HG03064 (cell line): ENCODE data around the gene SAMM50.
A peak's percentile ranks its signal among the peaks of the same experiment; 100 is the strongest.
"Not testable (repeated sequence)": the region's sequence is repeated elsewhere in the genome, so short reads cannot be mapped to it uniquely, and the experiment has no call there.

ENCODE experiments used
- ATAC-seq: cut with Tn5 transposase; IDR thresholded peaks from one replicate; pipeline ENCODE4 v1.9.1; 2021; ENCODE audit warnings: low read depth; ENCODE audit not compliant: unreplicated experiment

The SAMM50 gene

DNA sequence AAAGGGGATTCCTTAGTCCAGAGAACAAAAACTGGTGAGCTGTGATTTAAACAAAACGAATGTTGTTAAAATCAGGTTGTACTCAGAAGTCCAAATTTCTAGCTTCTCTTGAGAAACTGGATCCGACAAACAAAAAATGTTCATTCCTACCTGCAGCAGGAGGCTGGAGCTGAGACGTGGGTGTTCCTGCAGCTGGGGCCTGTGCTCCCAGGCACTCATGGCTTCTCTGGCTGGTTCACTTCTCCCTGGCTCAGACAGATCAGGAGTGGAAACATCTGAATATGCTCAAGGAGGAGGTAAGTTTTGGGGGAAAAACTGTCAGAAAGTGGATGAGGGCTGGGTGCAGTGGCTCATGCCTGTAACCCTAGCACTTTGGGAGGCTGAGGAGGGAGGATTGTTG is 44.1 kb downstream of the SAMM50 start:
- no peak for ATAC-seq

DNA sequence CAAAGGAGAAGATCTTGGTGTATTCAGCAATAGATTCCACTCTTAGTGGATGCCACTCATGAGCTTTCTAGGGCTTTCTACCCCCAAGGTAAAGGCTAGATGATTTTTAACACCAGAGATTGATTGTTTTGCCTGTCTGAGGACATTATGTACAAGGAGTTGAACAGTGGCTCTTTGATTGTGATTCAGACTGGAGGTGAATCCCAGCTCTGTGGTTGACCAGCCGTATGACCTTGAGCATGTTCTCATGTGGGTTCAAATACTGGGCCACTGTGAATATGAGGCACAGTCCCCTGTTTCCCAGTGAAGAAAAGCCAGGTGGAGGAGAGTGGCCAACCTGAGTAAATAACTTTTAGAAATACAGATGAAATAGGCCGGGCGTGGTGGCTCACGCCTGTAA is 44.9 kb downstream of the SAMM50 start:
- ATAC-seq: no peak

DNA sequence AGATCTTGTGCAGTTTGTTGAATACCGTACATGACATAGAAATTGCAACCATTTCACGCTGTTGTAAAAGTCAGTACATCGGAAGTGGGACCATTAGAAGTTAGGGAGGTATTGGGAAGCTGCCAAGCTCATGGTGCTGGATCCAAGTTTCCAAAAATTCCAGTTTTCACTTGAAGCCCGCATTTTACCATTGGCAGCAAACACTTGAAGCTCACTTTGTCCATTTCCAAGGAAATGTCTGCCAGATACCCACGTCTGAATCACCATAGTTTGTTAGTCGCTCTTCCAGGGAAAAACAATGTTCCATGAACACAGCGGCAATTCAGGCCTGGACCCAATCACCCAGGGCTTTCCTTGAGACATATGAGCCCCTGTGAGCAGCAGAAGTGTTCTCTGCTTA is 46.3 kb downstream of the SAMM50 start:
- ATAC-seq: no peak

DNA sequence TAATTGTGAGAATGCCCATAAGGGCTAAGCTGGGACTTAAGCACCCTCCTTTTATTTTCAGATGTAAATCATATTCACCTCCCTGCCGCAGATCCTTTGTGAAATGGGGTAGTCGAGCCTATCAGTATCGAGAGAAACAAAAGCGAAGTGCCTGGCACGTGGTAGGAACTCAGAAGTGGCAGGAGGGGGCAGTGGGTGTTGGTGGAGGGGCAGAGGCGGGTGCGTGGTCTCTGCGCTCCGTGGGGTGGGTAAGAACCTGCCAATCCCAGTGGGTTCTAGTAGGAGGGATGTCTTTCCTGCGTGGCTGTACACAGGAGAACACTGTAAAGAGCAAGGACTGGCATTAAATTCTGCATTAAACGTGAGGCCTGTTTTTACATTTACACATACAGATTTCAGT is 47.1 kb downstream of the SAMM50 start:
- no peak for ATAC-seq

DNA sequence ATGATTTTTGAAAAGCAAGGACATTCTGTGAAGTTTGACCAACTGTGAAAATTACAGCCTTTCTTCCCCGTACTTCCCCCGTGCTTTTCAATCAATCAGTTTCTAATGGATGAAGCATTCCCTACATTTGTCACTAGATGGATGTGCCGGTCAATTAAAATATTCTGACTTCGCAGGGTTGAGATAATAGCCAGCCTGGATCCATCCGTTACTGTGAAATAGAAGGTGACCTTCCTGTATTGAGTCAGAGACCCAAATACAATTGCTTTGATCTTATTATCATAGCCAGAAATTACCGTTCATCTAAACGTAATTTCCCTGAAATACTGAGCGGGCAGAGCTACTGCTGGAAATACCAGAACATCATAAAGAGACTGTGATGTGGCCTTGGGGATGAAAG is 47.8 kb downstream of the SAMM50 start:
- ATAC-seq: no peak

DNA sequence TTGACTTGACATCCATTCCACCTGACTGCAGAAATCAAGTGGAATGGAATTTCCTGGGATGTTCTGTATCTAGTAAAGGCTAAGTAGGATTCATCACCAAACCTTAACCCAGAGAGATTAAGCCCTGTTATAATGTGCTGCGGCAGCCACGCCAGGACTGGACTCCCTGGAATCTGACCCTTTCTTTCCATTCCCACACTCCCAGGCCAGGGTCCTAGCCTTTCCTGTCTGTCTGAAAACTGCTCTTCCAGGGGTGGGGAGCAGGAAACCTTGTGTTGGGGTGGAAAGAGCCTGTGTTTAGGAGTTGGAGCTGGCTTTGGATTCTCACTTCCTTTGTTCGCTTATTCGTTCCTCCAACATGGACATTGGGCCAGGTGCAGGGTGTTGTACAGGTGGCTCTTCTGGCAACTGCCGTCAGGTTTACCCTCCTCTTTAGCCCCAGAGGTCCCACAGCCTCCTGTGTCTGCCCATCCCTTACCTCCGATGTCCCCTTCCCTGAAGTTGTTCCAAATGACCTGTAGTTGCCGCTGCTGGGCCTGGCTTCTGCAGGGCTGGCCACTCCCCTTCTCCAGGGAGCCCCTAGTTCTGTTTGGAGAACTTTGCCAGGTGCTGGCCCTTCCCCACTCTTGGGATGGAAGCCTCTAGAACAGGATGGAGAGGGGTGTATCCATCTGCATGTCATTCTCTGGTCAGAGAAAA is 48.3 kb downstream of the SAMM50 start:
- no peak for ATAC-seq

DNA sequence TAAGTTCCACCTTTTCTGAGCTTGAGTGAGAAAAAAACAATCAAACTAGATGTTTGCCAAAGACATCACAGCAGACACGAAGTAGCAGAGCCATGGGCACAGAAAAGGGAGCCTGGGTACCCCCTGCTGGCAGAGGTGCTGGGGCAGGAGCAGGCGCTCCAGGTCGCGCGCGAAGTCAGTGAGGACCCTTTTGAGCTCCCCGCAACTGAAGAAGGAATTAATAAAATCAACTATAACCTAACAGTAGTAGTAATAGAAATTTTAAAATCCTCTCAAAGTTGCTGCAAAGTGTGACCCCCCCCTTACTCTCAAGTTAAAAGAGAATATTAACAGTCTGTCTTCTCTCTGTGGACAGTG is 48.8 kb downstream of the SAMM50 start:
- no peak for ATAC-seq

DNA sequence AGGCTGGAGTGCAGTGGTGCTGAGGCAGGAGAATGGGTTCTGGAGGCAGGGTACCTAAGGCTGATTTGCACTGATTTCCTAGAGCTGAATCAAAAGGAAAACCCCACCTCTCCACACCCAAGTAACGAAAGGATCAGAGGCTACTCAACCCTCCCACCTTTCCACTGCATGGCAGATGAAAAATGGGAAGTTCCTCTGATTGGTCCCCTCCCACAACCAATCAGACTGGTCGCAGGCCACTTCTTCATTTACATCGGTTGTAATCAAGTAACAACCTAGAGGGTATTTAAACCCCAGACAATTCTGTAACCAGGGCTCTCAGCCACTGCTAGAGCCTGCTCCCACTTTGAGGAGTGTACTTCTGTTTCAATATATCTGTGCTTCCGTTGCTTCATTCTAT is 50.3 kb downstream of the SAMM50 start:
- no peak for ATAC-seq

DNA sequence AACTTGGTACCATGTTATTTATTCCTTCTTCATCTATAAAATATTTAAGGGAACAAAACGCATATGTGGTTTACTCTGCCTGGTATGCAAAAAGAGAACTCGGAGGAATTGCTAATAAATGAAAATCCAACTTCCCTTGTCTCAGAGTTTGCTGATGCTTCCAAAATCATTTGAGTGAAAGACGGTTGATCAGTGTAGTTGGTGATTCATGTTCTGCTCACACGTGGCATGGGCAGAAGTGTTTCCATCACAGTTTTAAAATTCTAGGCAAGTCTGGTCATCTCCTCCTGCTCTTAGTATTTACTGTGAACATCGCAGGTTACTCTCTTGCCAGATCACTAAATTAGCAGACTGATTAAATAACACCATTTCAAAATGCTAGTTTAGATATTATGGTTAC is 56.9 kb downstream of the SAMM50 start:
- no peak for ATAC-seq

DNA sequence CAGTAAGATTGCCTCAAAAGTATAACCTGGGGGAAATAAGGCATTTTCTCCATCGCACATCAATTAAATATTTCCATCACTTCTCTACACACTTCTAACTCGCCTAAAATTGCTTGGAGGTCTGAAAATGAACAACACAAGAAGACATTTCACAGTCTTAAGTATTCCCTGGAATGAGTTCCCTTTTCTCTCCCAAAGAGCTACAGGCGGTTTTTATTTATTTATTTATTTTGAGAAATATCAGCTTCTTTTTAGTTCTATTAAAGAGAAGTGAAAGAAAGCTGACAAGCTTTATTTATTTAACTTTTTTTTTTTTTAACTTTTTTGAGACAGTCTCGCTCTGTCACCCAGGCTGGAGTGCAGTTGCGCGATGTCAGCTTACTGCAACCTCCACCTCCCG is 57.3 kb downstream of the SAMM50 start:
- ATAC-seq: no peak

DNA sequence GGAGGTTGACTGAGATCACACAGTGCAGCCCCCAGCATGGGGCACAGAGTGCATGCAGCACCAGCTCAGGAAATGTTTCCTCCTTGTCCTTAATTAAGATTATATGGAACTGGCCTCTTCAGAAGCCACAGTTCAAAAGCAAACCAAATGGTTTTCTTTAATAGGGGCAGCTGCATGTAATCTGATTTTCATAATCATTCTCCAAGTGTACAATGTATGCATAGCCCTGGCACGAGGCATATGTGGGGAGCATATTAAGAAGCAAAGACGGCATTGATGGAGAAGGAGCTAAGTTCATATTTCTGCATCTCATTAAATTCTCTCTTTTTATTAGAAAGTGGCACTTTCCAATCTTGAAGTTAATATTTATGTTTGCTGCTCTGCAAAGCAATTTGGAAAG is 59.0 kb downstream of the SAMM50 start:
- no peak for ATAC-seq

DNA sequence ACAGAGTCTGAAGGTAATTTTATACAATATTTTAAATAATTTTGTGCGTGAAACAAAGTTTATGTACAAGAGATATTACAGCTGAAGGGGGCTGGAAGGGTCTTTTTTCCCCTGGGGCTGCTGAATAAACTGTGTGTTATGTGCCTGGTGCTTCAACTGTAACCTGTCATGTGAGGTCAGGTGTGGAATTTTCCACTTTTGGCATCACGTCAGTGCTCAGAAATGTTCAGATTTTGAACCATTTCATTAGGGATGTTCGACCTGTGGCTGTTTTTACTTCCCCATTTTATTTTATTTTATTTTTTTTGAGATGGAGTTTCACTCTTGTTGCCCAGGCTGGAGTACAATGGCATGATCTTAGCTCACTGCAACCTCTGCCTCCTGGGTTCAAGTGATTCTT is 61.3 kb downstream of the SAMM50 start:
- ATAC-seq: not testable (repeated sequence)

DNA sequence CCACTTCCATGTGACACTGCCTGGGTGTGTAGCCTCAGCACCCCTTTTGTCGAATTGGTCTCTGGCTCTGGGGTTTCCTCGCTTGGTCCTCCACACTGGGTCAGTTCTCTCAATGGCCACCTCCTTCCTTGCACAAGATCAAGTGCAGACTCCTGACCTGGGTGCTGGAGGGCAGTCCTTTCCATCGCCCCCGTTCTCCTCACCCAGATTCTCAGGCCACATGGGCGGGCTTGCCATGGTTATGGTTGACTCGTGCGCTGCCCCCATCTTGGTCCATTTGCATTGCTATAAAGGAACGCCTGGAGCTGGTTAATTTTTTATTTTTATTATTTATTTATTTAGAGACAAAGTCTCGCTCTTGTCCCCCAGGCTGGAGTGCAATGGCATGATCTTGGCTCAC is 63.4 kb downstream of the SAMM50 start:
- ATAC-seq: no peak

DNA sequence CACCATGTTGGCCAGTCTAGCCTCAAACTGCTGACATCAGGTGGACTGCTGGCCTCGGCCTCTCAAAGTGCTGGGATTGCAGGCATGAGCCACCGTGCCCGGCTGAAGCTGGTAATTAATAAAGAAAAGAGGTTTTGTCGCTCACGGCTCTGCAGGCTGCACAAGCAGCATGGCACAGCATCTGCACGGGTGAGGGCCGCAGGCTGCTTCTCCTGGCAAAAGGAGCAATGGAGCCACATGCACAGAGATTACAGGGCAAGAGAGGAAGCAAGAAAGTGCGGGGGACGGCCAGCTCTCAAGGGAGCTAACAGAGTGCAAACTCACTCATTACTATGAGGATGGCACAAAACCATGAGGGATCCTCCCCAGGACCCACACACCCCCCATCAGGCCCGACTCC is 64.2 kb downstream of the SAMM50 start:
- ATAC-seq: no peak

DNA sequence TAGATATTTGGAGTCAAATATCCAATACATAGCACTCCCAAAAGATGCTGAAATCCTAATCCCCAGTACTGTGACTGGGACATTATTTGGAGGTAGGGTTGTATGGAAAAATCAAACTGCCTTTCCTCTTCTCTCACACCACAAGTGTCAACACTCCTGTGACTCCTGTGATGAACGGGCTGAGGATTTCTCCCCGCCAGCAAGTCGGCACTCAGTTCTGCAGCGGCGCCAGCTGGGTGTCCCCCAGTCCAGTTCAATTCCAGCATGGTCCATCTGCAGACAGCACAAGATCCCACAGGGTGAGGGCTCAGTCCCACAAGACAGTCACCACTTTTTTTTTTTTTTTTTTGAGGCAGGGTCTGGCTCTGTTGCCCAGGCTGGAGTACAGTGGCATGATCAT is 64.6 kb downstream of the SAMM50 start:
- no peak for ATAC-seq

DNA sequence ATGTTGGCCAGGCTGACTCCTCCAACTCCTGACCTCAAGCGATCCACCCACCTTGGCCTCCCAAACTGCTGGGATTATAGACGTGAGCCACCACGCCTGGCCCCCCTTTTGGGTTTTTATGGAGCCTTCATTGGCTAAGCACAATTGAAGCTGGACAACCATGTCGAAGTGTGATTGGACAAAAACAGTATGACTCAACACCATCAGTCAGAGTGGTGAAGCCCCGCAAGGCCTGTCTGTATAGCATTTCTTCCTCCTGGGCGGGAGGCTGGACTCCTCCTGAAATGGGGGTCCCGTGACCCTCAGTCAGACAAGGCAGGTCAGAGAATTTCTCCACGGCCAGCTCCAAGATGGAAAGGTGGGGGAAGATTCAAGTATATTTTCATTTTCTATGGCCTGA is 65.7 kb downstream of the SAMM50 start:
- no peak for ATAC-seq

DNA sequence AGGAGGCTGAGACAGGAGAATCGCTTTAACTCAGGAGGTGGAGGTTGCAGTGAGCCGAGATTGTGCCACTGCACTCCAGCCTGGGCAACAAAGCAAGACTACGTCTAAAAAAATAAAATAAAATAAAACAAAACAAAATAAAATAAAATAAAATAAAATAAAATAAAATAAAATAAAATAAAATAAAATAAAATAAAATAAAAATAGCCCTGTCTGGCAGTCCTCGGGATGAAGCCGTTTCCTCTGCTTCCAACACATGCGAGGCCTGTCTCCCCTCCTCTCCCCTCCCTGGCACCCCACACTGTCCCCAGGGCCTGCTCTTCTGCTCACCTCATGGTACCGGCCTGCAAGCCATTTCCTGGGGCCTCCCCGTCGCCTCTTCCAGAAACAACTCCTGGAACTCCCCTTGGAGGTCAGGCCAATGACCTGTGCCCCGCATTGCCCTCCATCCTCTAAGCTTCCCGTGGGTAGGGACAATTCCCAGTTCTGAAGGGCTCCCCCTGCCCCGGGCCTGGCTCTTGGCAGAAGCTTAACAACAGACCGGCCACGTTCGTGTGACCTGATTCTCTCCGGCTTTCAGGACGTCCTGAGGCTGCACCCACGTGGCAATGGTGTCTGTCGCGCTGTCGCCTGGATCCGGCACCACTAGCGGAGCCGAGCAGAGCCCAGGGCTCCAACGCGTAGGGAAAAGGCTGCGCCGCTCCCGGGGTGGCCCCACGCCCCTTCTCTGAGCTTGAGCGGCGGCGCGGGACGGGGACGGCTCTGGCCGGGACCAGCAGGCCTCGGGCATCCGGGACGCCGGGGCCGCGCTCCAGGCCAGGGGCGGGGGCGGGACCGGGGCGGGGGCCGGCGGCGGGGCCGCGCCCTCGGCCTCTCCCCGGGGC is 68.4 kb downstream of the SAMM50 start:
- no peak for ATAC-seq

DNA sequence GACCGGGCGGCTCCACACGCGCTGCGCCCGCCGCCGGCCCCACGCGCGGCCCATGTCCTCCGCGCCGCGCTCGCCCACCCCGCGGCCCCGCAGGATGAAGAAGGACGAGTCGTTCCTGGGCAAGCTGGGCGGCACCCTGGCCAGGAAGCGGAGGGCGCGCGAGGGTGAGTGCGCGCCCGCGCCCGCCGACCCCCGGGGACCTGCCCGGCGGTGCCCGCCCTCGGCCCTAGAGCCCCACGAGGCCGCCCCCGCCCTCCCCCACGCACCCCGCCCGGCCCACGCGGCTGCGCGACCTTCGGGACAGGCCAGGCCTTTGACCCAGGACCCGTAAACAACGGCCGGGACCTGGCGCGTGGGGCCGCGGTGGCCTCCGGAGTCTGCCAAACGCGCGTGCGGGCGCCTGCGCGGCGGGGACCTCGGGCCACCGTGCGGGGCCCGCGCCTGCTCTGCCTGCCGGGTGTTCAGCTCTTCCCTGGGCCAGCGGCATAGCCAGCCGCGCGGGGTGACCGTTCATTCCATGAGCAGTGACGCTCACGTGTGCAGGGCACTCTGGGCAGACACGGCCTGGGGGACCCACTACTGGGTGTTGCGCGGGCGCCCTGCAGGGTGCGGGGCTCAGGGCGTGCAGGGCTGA is 69.2 kb downstream of the SAMM50 start, which contains the start of gene PARVB:
Gene PARVB (plus strand): TSS at position 15 of the 634 bp plus-strand sequence. CDS start 38 bp downstream, at position 53.
- ATAC-seq: no peak

DNA sequence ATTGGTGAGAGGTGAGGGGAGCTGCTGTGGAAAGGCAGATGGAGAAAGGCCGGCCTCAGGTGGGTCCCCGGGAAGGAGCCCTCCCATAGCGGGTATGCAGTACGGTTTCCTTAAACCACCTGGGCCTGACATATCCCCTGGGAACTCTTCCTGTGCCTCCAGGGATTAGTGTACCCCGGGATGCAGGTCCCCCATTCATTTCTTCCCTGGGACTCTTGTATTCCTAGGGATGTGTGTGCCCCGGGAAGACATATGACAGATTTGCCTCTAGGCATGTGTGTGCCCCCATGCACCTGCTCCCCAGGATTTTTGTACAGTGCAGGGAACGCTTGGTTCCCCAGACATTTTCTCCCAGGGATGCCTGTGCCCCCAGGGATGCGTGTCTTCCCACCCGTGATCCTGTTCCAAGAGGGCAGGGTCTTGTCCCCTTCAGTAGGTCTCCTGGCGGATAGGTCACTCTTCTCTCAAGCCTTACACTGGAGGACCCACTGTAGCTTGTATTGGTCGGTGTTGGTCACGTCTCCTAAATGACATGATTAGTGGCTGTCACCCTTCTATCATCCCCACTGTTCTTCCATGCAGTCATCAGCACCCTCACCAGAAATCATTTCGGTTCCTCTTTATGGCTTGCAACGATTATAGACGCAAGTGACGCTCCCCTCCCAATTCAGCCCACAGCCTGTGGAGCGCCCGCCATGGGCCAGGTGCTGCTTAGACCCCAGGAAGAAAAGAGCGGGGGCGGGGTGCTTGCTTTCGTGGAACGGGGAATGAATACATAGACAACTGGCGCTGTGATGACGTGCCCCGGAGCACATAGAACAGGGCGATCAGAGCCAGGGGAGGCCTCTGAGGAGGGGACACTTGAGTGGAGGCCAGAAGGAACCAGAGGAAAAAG is 70.2 kb downstream of the SAMM50 start:
- peak; percentile 41 for ATAC-seq

DNA sequence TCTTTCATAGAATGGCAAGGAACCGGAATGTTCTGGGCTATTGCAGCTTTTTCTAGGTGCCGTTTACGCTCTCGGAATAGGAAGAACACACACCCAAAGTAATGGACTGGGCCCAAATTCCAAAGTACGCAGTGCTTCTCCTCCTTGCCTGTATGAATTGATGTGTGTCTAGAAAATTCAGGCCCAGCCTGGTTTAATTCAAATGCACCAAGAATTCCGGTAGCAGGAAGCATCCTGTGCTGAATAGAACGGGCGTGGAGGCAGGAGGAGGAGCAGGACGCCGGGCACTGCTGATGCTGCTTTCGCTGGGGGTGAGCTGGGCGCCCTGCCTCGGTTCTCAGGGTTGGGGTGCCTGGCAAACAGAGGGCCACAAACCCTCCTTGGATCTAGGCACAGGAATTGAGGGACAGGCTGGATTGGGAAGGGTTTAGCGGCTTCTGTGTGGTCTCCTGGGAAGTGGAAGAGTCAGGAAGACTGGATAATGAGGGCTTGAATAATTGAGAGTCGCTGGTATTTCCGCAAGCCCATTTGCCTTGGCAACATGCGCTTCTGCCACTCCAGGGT is 70.9 kb downstream of the SAMM50 start:
- no peak for ATAC-seq
